SK-N-MC (cell line): Measurements from ENCODE around the gene IGF1R.

ENCODE experiments used
- FOXP2 ChIP-seq: optimal IDR thresholded peaks from 2 replicates; pipeline ENCODE3; 2011; ENCODE audit warnings: mild to moderate bottlenecking, moderate library complexity; ENCODE audit not compliant: insufficient read depth; ENCODE audit errors: extremely low read length, control extremely low read depth
- POLR2AphosphoS5 ChIP-seq: IDR thresholded peaks from 2 replicates; pipeline ENCODE4 v1.6.1; 2012; ENCODE audit warnings: mild to moderate bottlenecking, low read depth, low read length, borderline replicate concordance

- TF ChIP-seq FOXP2 = no peak
- no peak for TF ChIP-seq POLR2AphosphoS5
Observed at GRCh38 chr15:98744506-98744905, 96.2 kb downstream of the IGF1R start.
